WTC11 (cell line): ENCODE data around the gene TPT1. TPM values are rescaled to one million over a fixed set of nuclear protein-coding genes. Genes with fewer than 3 reads are reported as not detected.

Experiments
- ATAC-seq: fragments of 200-7000 bp; cut with Tn5 transposase; 2 replicates; pipeline ENCODE4 v1.10.0; 2021; ENCODE audit warnings: mild to moderate bottlenecking, moderate library complexity
- CTCF ChIA-PET: fragments of 300-600 bp; sonication (Branson Sonifier 250); formaldehyde crosslinking; loops from one replicate; lab custom pipeline; 2021; ENCODE audit warnings: antibody characterized with exemption; lab: Charles Lee
- POLR2A ChIA-PET: fragments of 350-600 bp; sonication (Branson Sonifier 250); formaldehyde crosslinking; loops from one replicate; lab custom pipeline; 2021; ENCODE audit warnings: antibody characterized with exemption; lab: Charles Lee
- DNase-seq: peaks from one replicate; pipeline ENCODE4 v3.0.0; 2021; ENCODE audit warnings: low spot score
- H3K27ac Mint-ChIP-seq: 2 replicates; pipeline ENCODE4 v1.8.0; 2021; ENCODE audit warnings: mixed read lengths
- H3K27me3 Mint-ChIP-seq: 2 replicates; pipeline ENCODE4 v1.8.0; 2021; ENCODE audit warnings: low read depth, mild to moderate bottlenecking, moderate library complexity, mixed read lengths
- H3K36me3 Mint-ChIP-seq: 2 replicates; pipeline ENCODE4 v1.8.0; 2021; ENCODE audit warnings: mixed read lengths
- H3K4me1 Mint-ChIP-seq: 2 replicates; pipeline ENCODE4 v1.8.0; 2022; ENCODE audit warnings: mixed read lengths
- H3K4me3 Mint-ChIP-seq: 2 replicates; pipeline ENCODE4 v1.8.0; 2021; ENCODE audit warnings: mild to moderate bottlenecking, moderate library complexity, mixed read lengths
- H3K9me3 Mint-ChIP-seq: 2 replicates; pipeline ENCODE4 v1.8.0; 2021; ENCODE audit warnings: mixed read lengths
- CTCF ChIP-seq: fragments of 200-600 bp; IDR thresholded peaks from 2 replicates; pipeline ENCODE4 v1.8.0; 2022; ENCODE audit warnings: antibody characterized with exemption
- E2F5 ChIP-seq: sonication (generic); formaldehyde crosslinking; IDR thresholded peaks from 2 replicates; pipeline ENCODE4 v1.8.1; 2022; ENCODE audit warnings: mild to moderate bottlenecking, moderate library complexity, missing genetic modification reagents
- ELF4 ChIP-seq: sonication (generic); formaldehyde crosslinking; IDR thresholded peaks from 2 replicates; pipeline ENCODE4 v1.8.1; 2022; ENCODE audit warnings: low read depth, mild to moderate bottlenecking, moderate library complexity, missing genetic modification reagents
- FOXP1 ChIP-seq: sonication (generic); formaldehyde crosslinking; IDR thresholded peaks from 2 replicates; pipeline ENCODE4 v1.8.0; 2022; ENCODE audit warnings: missing genetic modification reagents, mild to moderate bottlenecking, moderate library complexity, borderline replicate concordance
- GTF2I ChIP-seq: fragments of 250-450 bp; sonication (Bioruptor Pico); conservative IDR thresholded peaks from 2 replicates; pipeline ENCODE4 v1.4.0; 2021; ENCODE audit warnings: mild to moderate bottlenecking
- IRF1 ChIP-seq: sonication (generic); formaldehyde crosslinking; IDR thresholded peaks from 2 replicates; pipeline ENCODE4 v1.8.0; 2023; ENCODE audit warnings: missing genetic modification reagents
- OVOL2 ChIP-seq: fragments of 250-450 bp; sonication (Bioruptor Pico); IDR thresholded peaks from 2 replicates; pipeline ENCODE4 v1.9.0; 2021; ENCODE audit warnings: mild to moderate bottlenecking, borderline replicate concordance
- SOX15 ChIP-seq: fragments of 250-450 bp; sonication (Bioruptor Pico); IDR thresholded peaks from 2 replicates; pipeline ENCODE4 v1.9.0; 2021; ENCODE audit warnings: mild to moderate bottlenecking
- TCF7 ChIP-seq: sonication (generic); formaldehyde crosslinking; IDR thresholded peaks from 2 replicates; pipeline ENCODE4 v1.8.0; 2022; ENCODE audit warnings: mild to moderate bottlenecking, low read depth, missing genetic modification reagents, moderate library complexity
- TP53 ChIP-seq: sonication (generic); formaldehyde crosslinking; IDR thresholded peaks from 2 replicates; pipeline ENCODE4 v1.8.1; 2023; ENCODE audit warnings: mild to moderate bottlenecking, missing genetic modification reagents
- USF1 ChIP-seq: sonication (generic); formaldehyde crosslinking; IDR thresholded peaks from 2 replicates; pipeline ENCODE4 v1.8.0; 2022; ENCODE audit warnings: mild to moderate bottlenecking, missing genetic modification reagents
- ZMAT4 ChIP-seq: fragments of 250-450 bp; sonication (Bioruptor Pico); IDR thresholded peaks from 2 replicates; pipeline ENCODE4 v1.9.0; 2021; ENCODE audit warnings: mild to moderate bottlenecking
- ZNF219 ChIP-seq: sonication (generic); formaldehyde crosslinking; IDR thresholded peaks from 2 replicates; pipeline ENCODE4 v1.8.0; 2023; ENCODE audit warnings: missing genetic modification reagents, mild to moderate bottlenecking, borderline replicate concordance
- ZNF263 ChIP-seq: sonication (generic); formaldehyde crosslinking; IDR thresholded peaks from 2 replicates; pipeline ENCODE4 v1.8.1; 2022; ENCODE audit warnings: low read depth, mild to moderate bottlenecking, moderate library complexity, missing genetic modification reagents
- ZNF512 ChIP-seq: sonication (generic); formaldehyde crosslinking; IDR thresholded peaks from 2 replicates; pipeline ENCODE4 v1.8.1; 2022; ENCODE audit warnings: missing genetic modification reagents, borderline replicate concordance
- ZNF671 ChIP-seq: fragments of 250-450 bp; sonication (Bioruptor Pico); IDR thresholded peaks from 2 replicates; pipeline ENCODE4 v1.8.0; 2021; ENCODE audit warnings: mild to moderate bottlenecking
- ZSCAN18 ChIP-seq: fragments of 250-450 bp; sonication (Bioruptor Pico); IDR thresholded peaks from 2 replicates; pipeline ENCODE4 v2.1.2; 2022; ENCODE audit warnings: mild to moderate bottlenecking, moderate library complexity
- total RNA-seq: library from RNA; stranded (reverse); gene quantifications from 3 replicates; pipeline ENCODE4 v1.2.3, GENCODE V29; 2021

The TPT1 gene
- total RNA-seq, 1 experiment from 2014 or later, result 1,861 TPM

- no peak for TF ChIP-seq ZSCAN18 (CRISPR knock-in tag)
- no peak for TF ChIP-seq FOXP1 (CRISPR knock-in tag)
- TF ChIP-seq TCF7 (CRISPR knock-in tag), result no peak
- TF ChIP-seq ZNF219, result no peak
- TF ChIP-seq ELF4, result no peak
Observed at GRCh38 chr13:45295536-45295935, 45.4 kb downstream of the TPT1 start (continued).

GRCh38 chr13:45292176-45292575 is 48.8 kb downstream of the TPT1 start:
- ChIA-PET CTCF (interaction anchor here (0.7 to 1.5 kb wide), 4 partner anchors 11 to 245 kb away, joined by 4 to 8 read pairs (median 6); no protein-coding TSS in a partner anchor), POLR2A (no interaction called here)
- no peak for DNase-seq
- Mint-ChIP-seq H3K4me1 (peaks cover 4% of the 10 kb centered on the region), H3K27me3 (no peaks in the 10 kb centered on the region), H3K9me3 (no peaks in the 10 kb centered on the region), H3K4me3 (no peak overlapping the region), H3K36me3 (peaks cover 5% of the 10 kb centered on the region), H3K27ac (no peak overlapping the region)
- TF ChIP-seq ZNF263 (CRISPR knock-in tag) (no peak), ZNF671 (CRISPR knock-in tag) (no peak), CTCF (no peak), E2F5 (CRISPR knock-in tag) (no peak), GTF2I (CRISPR knock-in tag) (no peak)
- ATAC-seq, result no peak; the same call in 1 of the 2 replicates

- CTCF ChIA-PET, result interaction anchor here (1.0 to 1.5 kb wide), 2 partner anchors 9 to 243 kb away, joined by 3 to 5 read pairs; no protein-coding TSS in a partner anchor
- DNase-seq (no peak), ATAC-seq (no peak)
- peaks cover 8% of the 10 kb centered on the region for H3K36me3 Mint-ChIP-seq
- H3K27ac Mint-ChIP-seq, result no peak overlapping the region
- peaks cover 4% of the 10 kb centered on the region for H3K4me1 Mint-ChIP-seq
- H3K27me3 Mint-ChIP-seq, result no peaks in the 10 kb centered on the region
- no peak for TF ChIP-seq TP53 (CRISPR knock-in tag)
- TF ChIP-seq IRF1 (CRISPR knock-in tag), result no peak
- no peak for TF ChIP-seq ZMAT4 (CRISPR knock-in tag)
- no peak for TF ChIP-seq ZNF512 (CRISPR knock-in tag)
- TF ChIP-seq USF1 (CRISPR knock-in tag), result no peak
- TF ChIP-seq OVOL2 (CRISPR knock-in tag), result no peak
- no peak for TF ChIP-seq CTCF
- no peak for TF ChIP-seq SOX15 (CRISPR knock-in tag)
- TF ChIP-seq, all 79 proteins: peak for 0
- H3K9me3 Mint-ChIP-seq, result no peaks in the 10 kb centered on the region
- POLR2A ChIA-PET, result interaction anchor here (0.6 kb wide), 1 partner anchor 275 kb away, joined by 4 read pairs; no protein-coding TSS in a partner anchor
- H3K4me3 Mint-ChIP-seq, result no peak overlapping the region
Observed at GRCh38 chr13:45289936-45290563, 50.9 kb downstream of the TPT1 start.
